HG03565 (cell line): ENCODE data around the gene SCGB1D4.

ENCODE experiments used
- ATAC-seq: cut with Tn5 transposase; IDR thresholded peaks from one replicate; pipeline ENCODE4 v1.9.1; 2021; ENCODE audit warnings: mild to moderate bottlenecking, moderate library complexity; ENCODE audit not compliant: unreplicated experiment

SCGB1D4 gene

GRCh38 chr11:62280452-62280851, 18.4 kb downstream of the SCGB1D4 start:
- ATAC-seq: no peak

- no peak for ATAC-seq
Measured at GRCh38 chr11:62273789-62274275, 25.0 kb downstream of the SCGB1D4 start.

GRCh38 chr11:62273284-62273683, 25.6 kb downstream of the SCGB1D4 start:
- ATAC-seq: no peak

GRCh38 chr11:62269654-62270278, 29.1 kb downstream of the SCGB1D4 start, which contains the start of gene SCGB2A2:
Gene SCGB2A2 (plus strand): TSS chr11:62270158. CDS start chr11:62270217, 59 bp downstream.
- ATAC-seq: no peak

GRCh38 chr11:62267576-62267975, 31.3 kb downstream of the SCGB1D4 start:
- ATAC-seq: no peak

- no peak for ATAC-seq
Measured at GRCh38 chr11:62267050-62267449, 31.8 kb downstream of the SCGB1D4 start.

GRCh38 chr11:62266558-62266957, 32.3 kb downstream of the SCGB1D4 start:
- no peak for ATAC-seq

GRCh38 chr11:62264004-62264403, 34.9 kb downstream of the SCGB1D4 start:
- no peak for ATAC-seq

GRCh38 chr11:62260261-62260953, 38.5 kb downstream of the SCGB1D4 start:
- no peak for ATAC-seq

- no peak for ATAC-seq
Measured at GRCh38 chr11:62256281-62256680, 42.6 kb downstream of the SCGB1D4 start.

- no peak for ATAC-seq
Measured at GRCh38 chr11:62253999-62254542, 44.8 kb downstream of the SCGB1D4 start.

GRCh38 chr11:62251698-62252097, 47.2 kb downstream of the SCGB1D4 start:
- no peak for ATAC-seq
